Activated effector memory CD4-positive, alpha-beta T cell treated with Interleukin-2 at 50 U/mL for 16 hours (primary cell): Measurements from ENCODE around the gene SLC2A9.
"Not testable (repeated sequence)": the region's sequence is repeated elsewhere in the genome, so short reads cannot be mapped to it uniquely, and the experiment has no call there.

ENCODE experiments used
- DNase-seq: peaks from one replicate; pipeline ENCODE4 v3.0.0-alpha.2; 2020

Gene SLC2A9

DNA sequence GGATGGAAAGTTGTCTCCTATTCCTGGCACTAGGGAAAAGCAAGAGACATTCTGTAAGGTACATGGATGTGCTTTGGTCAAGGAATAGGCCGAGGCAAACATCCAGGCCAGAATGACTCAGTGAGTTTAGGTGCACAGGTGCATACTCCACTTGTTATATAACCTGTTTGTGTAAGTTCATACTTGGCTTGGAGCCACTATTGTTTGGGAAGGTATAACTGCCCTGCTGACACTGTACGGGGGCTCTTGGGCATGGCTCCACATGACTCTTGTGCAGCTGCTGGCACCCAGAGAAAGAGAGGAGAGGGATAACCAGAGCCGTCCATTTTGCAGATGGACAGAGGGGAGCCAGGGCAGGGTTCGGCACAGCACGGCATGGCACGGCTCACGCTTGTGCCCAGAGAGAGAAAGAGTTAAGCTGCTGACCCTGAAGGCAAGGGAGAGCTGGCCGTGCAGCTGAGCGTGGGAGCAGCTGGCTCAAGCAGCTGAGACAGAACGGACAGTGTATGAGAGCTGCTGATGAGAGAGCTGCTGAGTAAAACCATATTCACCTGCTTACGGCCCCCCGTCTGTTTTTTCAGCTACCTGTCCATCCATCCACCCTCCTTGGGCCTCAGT, 98.0 kb downstream of the SLC2A9 start:
- no peak for DNase-seq

DNA sequence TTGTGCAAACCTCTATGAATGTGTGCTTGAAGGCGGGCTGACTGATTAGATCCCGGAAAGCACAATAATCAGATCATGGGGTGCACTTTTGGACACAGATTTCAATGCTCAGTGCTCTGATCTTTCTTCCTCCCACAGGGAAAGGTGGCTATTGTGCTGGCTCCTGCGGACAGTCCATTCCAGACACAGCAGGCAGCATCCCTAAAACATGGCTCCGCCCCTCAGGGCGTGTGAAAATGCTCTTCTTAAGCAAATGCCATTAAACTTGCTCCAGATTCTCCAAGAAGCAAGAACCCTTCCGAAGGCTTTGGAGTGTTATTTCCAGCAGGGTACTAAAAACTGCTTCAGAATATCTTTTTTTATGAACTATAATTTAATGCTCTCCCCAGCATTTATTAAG, 100.0 kb downstream of the SLC2A9 start:
- DNase-seq: no peak

DNA sequence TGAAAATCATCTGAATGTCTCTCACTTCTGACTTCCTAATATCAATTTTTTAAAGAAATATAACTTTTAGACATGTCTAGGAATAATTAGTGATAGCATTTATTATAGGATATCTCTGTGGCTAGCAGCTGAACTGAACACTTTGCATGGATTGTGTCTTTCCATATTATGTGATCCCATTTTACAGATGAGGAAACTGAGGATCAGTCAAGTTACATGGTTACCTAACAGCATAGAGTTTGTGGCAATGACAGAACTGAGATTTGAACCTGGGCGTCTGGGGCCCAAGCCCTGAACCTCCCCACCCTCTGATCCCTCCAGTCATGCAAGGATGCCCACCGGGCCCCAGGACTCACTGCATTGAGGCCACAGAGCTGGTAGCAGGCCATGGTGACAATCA, 101.3 kb downstream of the SLC2A9 start:
- no peak for DNase-seq

- DNase-seq: no peak
Observed at GRCh38 chr4:9919047-9919446, 102.2 kb downstream of the SLC2A9 start.

GRCh38 chr4:9918484-9918883, 102.8 kb downstream of the SLC2A9 start:
- no peak for DNase-seq

DNA sequence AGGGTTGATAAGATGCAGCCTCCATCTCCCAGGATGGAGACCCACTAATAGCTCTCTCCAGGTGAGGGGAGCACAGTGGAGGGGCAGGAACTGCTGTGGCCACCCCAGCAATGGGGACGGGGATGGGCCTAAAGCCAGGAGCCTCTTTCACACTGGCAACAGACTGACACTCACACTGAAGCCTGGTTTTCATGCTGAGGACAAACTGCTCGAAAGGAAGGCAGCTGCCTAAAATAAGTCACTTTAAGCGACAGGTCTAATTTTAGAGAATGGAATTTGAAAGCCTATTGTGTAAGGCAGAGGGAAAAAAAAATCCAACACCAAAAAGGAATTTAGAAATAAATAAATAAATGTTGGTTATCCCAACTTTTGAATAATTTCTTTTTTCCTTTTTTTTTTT, 104.4 kb downstream of the SLC2A9 start:
- DNase-seq: no peak

GRCh38 chr4:9916346-9916745, 105.0 kb downstream of the SLC2A9 start:
- no peak for DNase-seq

- DNase-seq: no peak
Observed at GRCh38 chr4:9913846-9914245, 107.5 kb downstream of the SLC2A9 start.

DNA sequence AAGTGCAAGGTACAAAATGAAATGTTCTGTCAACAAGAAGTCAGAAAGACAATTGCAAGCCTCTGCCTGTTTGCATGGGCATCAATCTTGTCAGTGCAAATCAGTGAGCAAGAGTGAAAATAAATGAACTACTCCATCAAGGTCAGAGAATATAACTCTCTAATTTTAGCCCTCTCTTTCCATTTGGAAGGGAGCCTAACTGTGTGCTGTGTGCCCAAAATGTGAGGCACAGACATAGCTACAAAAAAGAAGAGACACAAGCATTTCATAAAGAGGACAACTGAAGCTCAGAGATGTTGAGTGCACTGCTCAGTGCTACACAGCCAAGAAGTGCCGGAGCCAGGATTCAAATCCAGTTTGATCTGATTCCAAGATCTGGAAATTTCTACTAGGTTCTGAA, 114.3 kb downstream of the SLC2A9 start:
- DNase-seq: no peak

GRCh38 chr4:9904976-9905587, 116.2 kb downstream of the SLC2A9 start:
- no peak for DNase-seq

- no peak for DNase-seq
Observed at GRCh38 chr4:9903317-9903716, 118.0 kb downstream of the SLC2A9 start.

DNA sequence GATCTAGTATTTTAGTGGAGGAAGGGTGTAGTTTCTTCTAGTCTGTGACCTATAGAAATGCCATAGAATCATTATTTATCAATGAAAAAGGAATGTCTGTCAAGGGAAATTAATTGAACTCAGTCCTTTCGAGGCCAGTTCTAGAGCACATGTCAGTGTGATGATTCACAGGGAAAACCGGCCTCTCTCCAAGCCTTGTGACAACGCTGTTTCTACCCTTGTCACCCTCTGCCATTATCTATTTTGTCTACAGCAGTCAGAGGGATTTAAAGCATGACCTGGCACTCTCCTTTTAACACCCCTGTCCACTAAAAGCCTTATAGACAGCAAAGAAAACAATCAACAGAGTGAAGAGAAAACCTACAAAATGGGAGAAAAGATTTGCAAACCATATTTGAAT, 120.0 kb downstream of the SLC2A9 start:
- no peak for DNase-seq

DNA sequence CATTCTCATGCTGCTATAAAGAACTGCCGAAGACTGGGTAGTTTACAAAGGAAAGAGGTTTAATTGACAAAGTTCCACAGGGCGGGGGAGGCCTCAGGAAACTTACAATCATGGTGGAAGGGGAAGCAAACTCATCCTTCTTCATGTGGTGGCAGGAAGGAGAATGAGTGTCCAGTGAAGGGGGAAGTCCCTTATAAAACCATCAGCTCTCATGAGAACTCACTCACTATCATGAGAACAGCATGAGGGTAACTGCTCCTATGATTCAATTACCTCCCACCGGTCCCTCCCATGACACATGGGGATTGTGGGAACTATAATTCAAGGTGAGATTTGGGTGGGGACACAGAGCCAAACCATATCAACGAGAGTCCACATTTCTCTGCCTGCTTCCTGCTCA, 120.7 kb downstream of the SLC2A9 start:
- not testable (repeated sequence) for DNase-seq

- DNase-seq: no peak
Observed at GRCh38 chr4:9899306-9900055, 121.8 kb downstream of the SLC2A9 start.

- DNase-seq: no peak
Observed at GRCh38 chr4:9898596-9899305, 122.5 kb downstream of the SLC2A9 start.

- no peak for DNase-seq
Observed at GRCh38 chr4:9895333-9895705, 126.0 kb downstream of the SLC2A9 start.

GRCh38 chr4:9894644-9895332, 126.5 kb downstream of the SLC2A9 start:
- DNase-seq: no peak

DNA sequence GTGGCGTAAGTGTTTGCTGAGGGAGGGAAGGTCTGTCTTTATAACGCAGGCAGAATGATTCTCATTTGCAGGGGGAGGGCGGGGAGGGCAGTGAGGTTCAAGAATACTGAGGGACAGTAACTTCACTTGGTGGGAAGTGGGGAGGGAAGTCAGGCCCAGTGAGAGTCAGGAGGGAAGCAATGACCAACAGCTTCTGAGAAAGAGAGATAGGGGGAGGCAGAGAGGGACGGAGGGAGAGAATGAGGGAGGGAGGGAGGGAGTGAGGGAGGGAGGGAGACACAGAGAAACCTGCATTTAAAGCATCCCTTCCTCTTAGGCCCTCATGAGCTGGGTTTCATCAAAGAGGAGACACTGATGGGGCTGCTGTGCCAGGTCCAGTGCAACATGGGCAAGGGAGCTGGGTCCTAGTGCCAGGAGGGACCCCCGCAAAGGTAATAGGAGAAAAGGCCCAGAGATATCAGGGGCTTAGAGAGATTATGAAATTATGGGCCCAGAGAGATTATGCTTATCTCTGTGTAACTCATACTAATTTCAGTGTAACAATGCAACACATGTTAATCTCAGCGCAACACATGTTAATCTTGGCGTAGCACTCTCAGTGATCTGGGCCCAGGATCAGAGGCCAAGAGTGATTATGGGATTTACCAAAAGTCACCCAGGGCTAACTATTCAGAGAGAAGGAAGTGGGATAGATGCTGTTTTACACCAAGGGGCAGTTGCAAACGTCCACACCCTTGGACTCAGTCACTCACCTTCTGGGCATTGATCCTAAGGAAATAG, 127.8 kb downstream of the SLC2A9 start:
- DNase-seq: no peak

GRCh38 chr4:9891740-9892139, 129.6 kb downstream of the SLC2A9 start:
- DNase-seq: no peak

DNA sequence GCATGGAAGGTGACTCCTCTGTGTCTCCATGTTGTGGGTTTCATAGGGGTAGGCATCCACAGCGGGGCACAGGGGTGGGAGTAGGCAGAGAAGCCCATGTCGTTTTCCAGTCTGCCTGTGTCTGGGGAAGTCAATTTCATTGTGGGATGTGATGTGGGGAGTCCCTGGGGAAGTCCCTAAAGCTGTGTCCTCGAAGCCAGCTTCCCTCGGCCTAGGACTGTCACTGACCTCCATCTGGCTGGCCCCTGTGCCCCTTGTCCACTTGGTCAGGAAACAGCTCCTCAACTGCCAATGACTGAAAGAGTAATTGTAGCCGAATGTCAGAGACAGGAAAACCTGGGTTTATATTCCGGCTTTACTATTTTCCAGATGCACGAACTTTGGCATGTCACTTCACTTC, 130.2 kb downstream of the SLC2A9 start:
- DNase-seq: no peak

GRCh38 chr4:9889306-9889705, 132.0 kb downstream of the SLC2A9 start:
- no peak for DNase-seq

GRCh38 chr4:9885958-9886357, 135.3 kb downstream of the SLC2A9 start:
- DNase-seq: no peak
